Adipocyte (in vitro differentiated cells): ENCODE results near the gene ADNP2.
"Not testable (repeated sequence)": the region's sequence is repeated elsewhere in the genome, so short reads cannot be mapped to it uniquely, and the experiment has no call there.

ENCODE experiments used
- DNase-seq: peaks from one replicate; pipeline ENCODE4 v3.0.0-alpha.2; 2015; ENCODE audit warnings: low read depth
- H3K27me3 ChIP-seq: replicated peaks from 2 replicates; pipeline ENCODE4 v1.7.0; 2013; ENCODE audit warnings: mild to moderate bottlenecking, low read length, moderate library complexity; ENCODE audit not compliant: control insufficient read depth, insufficient read depth
- H3K36me3 ChIP-seq: 2 replicates; pipeline ENCODE4 v1.7.0; 2013; ENCODE audit warnings: low read length, mild to moderate bottlenecking, moderate library complexity; ENCODE audit not compliant: control insufficient read depth, insufficient read depth, severe bottlenecking
- H3K4me1 ChIP-seq: 2 replicates; pipeline ENCODE4 v1.7.0; 2013; ENCODE audit warnings: mild to moderate bottlenecking, low read length, moderate library complexity; ENCODE audit not compliant: control insufficient read depth, insufficient read depth
- H3K4me3 ChIP-seq: 2 replicates; pipeline ENCODE4 v1.7.0; 2013; ENCODE audit warnings: mild to moderate bottlenecking, low read length, moderate library complexity
- H3K9ac ChIP-seq: 2 replicates; pipeline ENCODE4 v1.7.0; 2013; ENCODE audit warnings: mild to moderate bottlenecking, low read length, moderate library complexity
- H3K9me3 ChIP-seq: 2 replicates; pipeline ENCODE4 v1.7.0; 2013; ENCODE audit warnings: mild to moderate bottlenecking, low read length, moderate library complexity; ENCODE audit not compliant: control insufficient read depth

The ADNP2 gene

DNA sequence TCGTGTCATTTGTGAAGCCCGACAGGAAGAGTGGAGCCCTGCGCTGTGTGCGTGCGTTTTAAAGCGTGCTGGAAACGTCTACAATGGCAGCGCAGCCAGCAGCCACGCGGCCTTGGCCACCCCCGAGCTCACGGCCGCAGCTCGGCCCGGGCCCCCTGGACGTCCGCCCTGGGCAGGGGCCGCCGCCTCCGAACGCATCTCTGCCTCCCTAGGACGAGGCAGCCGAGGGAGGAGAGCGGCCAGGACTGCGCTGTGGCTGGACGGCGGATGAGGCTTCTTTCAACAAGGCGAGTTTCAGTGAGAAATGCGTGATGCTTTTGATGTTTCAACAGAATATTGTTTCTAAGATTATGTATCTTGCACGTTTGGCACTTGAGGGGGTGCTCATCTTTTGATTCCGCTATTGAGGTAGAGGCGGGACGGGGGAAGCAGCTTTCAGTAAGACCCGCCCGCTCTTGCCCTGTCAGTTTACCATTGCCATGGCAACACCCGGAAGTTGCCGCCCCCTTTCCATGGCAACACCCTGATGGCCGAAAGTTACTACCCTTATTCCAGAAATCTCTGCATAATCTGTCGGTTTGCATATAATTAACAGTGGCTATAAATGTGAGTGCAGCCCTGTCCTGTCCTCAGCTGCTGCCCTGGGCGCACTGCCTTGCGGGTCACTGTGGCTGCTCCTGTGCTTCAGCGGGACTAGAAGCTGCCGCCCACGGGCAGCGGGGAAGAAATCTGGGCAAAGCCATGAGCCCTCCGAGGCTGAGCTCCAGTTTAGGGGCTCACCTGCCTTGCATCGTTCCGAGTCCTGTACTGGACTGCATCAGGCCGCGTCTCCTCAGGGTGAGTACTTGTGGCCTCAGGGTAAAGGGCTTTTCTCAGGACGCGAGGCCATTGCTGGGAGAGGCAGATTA lies 38.6 kb downstream of the ADNP2 start:
- peak overlapping the region; percentile 83 for H3K9ac ChIP-seq
- H3K27me3 ChIP-seq: no peaks in the 10 kb centered on the region
- peaks cover 18% of the 10 kb centered on the region for H3K4me1 ChIP-seq
- H3K36me3 ChIP-seq: no peaks in the 10 kb centered on the region
- peak; percentile 82 for DNase-seq
- no peaks in the 10 kb centered on the region for H3K9me3 ChIP-seq
- H3K4me3 ChIP-seq: peak overlapping the region; percentile 88

DNA sequence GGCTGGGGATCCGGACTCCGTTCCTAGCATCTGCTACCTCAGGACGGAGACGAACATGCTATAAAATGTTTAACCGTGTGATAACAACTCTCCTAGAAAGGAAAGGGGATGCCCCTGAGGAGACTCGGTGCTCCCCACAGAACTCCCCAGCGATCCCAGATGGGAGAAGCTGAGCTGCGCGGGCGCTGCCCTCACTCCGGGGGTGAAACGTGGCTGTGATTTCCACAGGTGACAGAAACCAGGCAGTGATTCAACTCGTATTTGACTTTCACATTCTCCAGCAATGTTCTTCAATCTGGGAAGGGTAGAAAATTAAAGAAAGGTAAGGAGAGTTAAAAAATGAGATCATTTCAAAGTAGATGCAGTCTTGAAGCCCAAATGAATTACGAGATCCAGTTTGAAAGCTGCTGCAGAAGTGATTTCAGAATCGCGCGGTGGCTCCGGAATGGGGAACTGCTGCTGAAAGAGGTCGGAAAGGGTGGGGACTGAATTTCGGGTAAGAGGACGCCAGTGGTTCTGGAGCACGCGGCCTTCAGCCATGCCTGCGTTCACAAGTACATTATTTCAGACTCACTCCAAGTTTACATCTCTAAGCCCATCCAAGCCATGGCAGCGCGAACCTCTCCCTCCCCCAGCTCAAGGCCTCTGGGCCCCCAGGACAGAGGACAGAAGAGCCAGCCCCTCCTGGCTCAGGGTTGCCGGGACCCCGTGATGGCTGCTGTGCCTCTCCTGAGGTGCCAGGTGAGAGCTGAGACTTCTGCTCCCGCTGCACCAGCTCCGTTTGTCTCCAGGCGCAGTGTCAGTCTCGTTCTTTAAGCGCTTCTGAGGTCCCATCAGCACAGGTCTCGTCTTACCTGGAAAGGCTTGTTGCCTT lies 39.5 kb downstream of the ADNP2 start:
- no peaks in the 10 kb centered on the region for H3K9me3 ChIP-seq
- peak; percentile 57 for DNase-seq
- H3K9ac ChIP-seq: peak overlapping the region; percentile 83
- H3K36me3 ChIP-seq: no peaks in the 10 kb centered on the region
- no peaks in the 10 kb centered on the region for H3K27me3 ChIP-seq
- H3K4me3 ChIP-seq: peak overlapping the region; percentile 88
- peaks cover 18% of the 10 kb centered on the region for H3K4me1 ChIP-seq

DNA sequence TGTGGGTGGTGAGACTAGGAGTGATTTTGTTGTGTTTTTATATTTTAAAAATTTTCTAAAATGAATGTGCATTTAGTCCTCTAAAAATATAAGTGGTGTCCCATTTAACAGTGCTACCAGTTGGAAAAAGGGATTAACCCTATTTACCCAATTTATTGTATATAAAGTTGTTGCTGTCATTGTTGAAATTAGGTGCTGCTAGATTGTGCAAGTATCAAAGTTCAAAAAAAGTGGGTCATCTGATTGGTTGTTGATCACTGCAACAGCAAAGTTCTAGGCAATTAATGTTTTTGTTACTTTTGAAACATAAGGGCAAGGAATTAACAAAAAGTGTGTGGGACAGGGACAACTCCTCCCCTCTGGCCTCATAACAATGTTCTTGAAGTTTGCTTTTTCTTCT lies 40.6 kb downstream of the ADNP2 start:
- no peaks in the 10 kb centered on the region for H3K36me3 ChIP-seq

DNA sequence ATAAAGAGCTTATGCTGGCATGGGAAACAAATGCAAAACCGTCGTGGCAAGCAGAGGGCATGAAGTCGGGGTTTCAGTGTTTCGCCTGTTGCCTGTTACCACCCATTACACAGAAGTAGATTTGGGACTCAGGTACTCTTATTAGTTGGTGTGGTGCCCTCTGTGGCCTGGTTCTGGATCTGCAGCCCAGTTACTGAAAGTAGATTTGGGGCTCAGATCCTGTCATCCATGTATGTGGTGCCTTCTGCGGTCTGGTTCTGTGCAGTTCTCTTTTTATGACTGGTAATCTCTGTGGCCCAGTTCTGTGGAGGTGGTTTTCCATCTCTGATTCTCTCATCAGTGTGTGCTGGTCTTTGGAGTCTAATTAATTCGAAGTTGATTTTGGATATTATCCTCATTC lies 45.2 kb downstream of the ADNP2 start:
- Histone ChIP-seq H3K9ac (no peak overlapping the region), H3K4me3 (no peak overlapping the region), H3K9me3 (no peaks in the 10 kb centered on the region), H3K36me3 (no peaks in the 10 kb centered on the region), H3K4me1 (no peaks in the 10 kb centered on the region), H3K27me3 (no peaks in the 10 kb centered on the region)
- peak; percentile 36 for DNase-seq

More for the DNA sequence above, 40.6 kb downstream of the ADNP2 start:
- DNase-seq: no peak
- Histone ChIP-seq H3K4me1 (peaks cover 15% of the 10 kb centered on the region), H3K9me3 (no peaks in the 10 kb centered on the region), H3K27me3 (no peaks in the 10 kb centered on the region), H3K9ac (no peak overlapping the region), H3K4me3 (no peak overlapping the region)

DNA sequence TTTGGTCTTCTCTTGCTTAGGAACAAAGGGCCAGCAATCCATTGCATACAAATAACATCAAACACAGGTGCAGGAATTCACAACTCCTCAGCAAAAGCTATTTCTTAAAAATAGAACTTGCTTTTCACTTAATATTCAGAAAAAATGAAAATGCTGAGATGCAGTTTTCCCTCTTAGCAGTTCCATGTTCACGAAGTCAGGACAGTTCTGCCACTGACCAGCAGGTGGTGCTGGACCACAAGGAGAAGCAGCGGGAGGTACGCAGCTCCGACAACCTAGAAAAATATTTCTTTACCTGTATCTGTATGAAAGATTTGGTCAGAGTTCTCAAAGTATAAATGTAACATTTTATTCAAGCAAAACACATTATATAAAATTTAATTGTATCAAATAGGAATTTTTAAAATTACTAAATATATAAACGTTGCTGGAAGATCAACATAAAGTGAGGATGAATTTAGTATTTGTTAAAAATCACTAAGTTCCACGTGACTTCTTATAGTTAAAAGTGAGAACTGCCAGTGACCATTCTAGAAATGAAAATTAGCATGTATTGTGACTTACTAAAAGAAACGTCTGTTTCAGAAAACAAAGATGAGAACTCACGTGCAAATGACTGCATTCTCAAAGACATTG lies 48.8 kb downstream of the ADNP2 start:
- DNase-seq: peak; percentile 89

DNA sequence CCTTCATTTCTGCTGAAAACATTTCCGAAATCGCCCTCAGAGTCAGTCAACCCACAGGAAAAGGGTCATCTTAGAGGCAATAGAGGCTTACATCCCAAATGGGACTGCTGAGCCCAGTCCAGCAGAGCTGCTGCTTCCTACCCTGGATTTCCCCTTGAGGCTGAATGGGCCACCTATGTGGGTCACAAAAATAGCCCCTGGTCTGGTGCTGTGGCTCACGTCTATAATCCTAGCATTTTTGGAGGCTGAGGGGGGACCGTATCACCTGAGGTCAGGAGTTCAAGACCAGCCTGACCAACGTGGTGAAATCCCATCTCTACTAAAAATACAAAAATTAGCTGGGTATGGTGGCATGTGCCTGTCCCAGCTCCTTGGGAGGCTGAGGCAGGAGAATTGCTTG lies 49.3 kb downstream of the ADNP2 start:
- no peak overlapping the region for H3K4me3 ChIP-seq
- H3K4me1 ChIP-seq: no peaks in the 10 kb centered on the region
- H3K36me3 ChIP-seq: no peaks in the 10 kb centered on the region
- H3K9ac ChIP-seq: no peak overlapping the region
- H3K9me3 ChIP-seq: no peaks in the 10 kb centered on the region
- H3K27me3 ChIP-seq: no peaks in the 10 kb centered on the region
- DNase-seq: no peak

More for the DNA sequence above, 48.8 kb downstream of the ADNP2 start:
- Histone ChIP-seq H3K27me3 (no peaks in the 10 kb centered on the region), H3K4me3 (no peak overlapping the region), H3K9me3 (no peaks in the 10 kb centered on the region), H3K36me3 (no peaks in the 10 kb centered on the region), H3K4me1 (no peaks in the 10 kb centered on the region), H3K9ac (no peak overlapping the region)

DNA sequence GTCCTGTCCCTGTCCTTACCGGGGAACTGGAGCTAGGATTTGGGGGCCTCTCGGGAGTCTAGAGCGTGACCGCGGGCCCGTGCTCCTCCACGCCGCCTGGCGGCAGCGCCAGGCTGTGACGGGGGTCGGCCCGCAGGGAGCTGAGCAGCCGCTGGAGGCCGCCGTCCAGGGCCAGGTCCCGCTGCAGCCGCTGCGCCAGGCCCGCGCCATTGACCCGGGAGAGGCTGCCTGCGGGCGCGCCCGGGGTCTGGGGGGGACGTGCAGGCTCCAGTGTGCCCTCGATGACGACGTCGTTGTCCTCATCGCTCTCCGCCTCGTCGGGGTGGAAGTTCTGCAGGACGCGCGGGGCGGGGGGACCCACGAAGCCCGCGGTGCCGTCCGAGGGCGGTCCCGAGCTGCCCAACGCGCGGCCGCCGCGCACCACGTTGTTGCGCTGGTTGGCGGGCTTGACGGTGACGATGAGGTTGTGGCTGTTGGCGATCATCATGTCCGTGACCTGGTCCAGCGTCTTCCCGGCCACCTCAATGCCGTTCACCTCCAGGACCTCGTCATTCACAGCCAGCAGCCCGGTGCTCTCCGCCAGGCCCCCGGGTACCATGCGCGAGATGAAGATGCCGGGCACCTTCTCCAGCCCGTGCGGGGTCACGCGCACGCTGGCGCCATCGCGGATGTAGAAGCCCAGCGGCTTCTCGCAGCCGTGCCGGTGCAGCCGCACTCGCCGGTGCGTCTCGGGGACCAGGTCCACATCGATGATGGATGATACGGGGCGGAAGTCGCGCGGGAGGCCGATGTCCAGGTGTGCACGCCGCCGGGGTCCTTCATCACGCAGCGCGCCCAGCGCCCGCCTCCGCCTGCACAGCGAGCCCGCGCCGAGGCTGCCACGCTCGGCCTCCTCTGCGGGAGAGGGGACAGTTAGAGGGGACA lies 50.9 kb downstream of the ADNP2 start:
- peaks cover 9% of the 10 kb centered on the region for H3K9me3 ChIP-seq
- H3K27me3 ChIP-seq: no peaks in the 10 kb centered on the region
- H3K36me3 ChIP-seq: no peaks in the 10 kb centered on the region
- H3K9ac ChIP-seq: peak overlapping the region; percentile 16
- peak; percentile 18 for DNase-seq
- H3K4me3 ChIP-seq: peak overlapping the region; percentile 48
- H3K4me1 ChIP-seq: no peaks in the 10 kb centered on the region

DNA sequence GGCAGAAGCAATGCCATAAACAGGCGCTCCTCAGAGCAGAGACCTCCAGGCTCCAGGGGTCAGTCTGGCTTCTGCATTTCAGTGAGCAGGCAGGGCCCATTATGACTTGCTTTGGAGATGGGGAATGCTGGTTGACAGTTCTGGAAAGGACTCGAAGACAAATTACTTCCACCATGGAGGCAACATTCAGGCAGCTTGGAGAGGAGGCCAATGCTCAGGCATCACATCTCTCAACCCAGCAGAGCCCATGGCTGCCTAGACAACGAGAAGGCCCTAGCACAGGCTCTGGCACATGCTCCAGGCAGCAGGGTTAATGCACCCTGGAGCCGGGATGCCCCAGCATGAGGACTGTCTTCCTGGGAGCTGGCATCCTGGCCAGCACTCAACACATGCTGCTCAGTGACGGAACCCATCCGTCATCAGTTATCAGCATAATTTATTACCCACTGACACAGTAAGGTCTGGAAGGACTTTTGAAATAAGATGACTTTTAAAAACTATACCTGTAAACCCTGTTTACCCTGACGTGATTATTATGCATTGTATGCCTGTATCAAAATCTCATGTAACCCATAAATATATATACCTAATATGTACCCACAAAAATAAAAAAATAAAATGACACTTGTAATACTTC lies 52.8 kb downstream of the ADNP2 start:
- no peak for DNase-seq
- Histone ChIP-seq H3K27me3 (no peaks in the 10 kb centered on the region), H3K9ac (no peak overlapping the region), H3K4me3 (no peak overlapping the region), H3K9me3 (peaks cover 14% of the 10 kb centered on the region), H3K4me1 (no peaks in the 10 kb centered on the region), H3K36me3 (no peaks in the 10 kb centered on the region)

DNA sequence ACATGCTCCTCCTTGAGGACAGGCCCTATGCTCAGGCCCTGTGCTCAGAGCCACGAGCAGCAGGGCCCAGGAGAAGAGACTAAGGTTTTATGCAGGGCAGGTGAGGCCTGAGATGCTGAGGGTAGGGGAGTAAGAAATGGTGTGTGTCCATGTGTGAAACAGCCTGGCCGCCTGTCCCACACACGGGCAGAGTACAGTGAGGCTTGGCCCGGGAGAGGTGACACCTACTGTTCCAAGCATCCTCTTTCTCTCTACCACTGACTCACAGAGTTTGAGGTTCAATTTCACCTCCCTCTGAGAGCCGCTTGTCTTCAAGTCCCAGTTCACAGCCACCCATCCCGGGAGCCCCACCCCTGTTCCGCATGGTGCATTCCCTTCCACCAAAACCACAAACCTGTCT lies 54.1 kb downstream of the ADNP2 start:
- Histone ChIP-seq H3K9ac (no peak overlapping the region), H3K36me3 (no peaks in the 10 kb centered on the region), H3K4me1 (no peaks in the 10 kb centered on the region), H3K9me3 (peaks cover 14% of the 10 kb centered on the region), H3K4me3 (no peak overlapping the region), H3K27me3 (no peaks in the 10 kb centered on the region)
- DNase-seq: no peak

DNA sequence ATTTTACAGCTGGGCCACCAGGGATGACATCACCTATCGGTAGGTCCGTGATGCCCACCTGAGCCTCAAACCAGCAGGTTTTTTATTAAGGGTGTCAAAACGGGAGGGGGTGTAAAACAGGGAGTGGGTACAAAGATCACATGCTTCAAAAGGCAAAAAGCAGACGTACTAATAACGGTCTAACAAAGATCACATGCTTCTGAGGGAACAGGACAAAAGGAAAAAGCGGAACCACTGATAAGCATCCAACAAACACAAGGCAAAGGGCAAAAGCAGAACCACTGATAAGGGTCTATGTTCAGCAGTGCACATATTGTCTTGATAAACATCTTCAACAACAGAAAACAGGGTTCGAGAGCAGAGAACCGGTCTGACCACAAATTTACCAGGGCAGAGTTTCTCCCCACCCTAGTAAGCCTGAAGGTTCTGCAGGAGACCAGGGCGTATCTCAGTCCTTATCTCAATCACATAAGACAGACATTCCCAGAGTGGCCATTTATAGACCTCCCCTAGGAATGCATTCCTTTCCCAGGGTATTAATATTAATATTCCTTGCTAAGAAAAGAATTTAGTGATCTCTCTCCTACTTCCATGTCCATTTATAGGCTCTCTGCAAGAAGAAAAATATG lies 55.8 kb downstream of the ADNP2 start:
- H3K9me3 ChIP-seq: peaks cover 14% of the 10 kb centered on the region
- not testable (repeated sequence) for DNase-seq, H3K4me1 ChIP-seq, H3K4me3 ChIP-seq, H3K9ac ChIP-seq, H3K36me3 ChIP-seq, H3K27me3 ChIP-seq
